Epithelial cell of esophagus (primary cell): ENCODE results near the gene KLHL36.

ENCODE experiments used
- DNase-seq: peaks from one replicate; pipeline ENCODE4 v3.0.0; 2010; ENCODE audit warnings: low read depth
- H3K4me3 ChIP-seq: 2 replicates; pipeline ENCODE4 v1.5.1; 2011; ENCODE audit warnings: mild to moderate bottlenecking, low read length, control low read depth
- TF ChIP-seq, protein P1 (sequence below): IDR thresholded peaks from 2 replicates; pipeline ENCODE4 v1.5.1; 2011; ENCODE audit warnings: low read depth, mild to moderate bottlenecking, low read length, control low read depth, inconsistent platforms; ENCODE audit not compliant: insufficient read depth; ENCODE audit errors: missing control alignments

The KLHL36 gene

DNA sequence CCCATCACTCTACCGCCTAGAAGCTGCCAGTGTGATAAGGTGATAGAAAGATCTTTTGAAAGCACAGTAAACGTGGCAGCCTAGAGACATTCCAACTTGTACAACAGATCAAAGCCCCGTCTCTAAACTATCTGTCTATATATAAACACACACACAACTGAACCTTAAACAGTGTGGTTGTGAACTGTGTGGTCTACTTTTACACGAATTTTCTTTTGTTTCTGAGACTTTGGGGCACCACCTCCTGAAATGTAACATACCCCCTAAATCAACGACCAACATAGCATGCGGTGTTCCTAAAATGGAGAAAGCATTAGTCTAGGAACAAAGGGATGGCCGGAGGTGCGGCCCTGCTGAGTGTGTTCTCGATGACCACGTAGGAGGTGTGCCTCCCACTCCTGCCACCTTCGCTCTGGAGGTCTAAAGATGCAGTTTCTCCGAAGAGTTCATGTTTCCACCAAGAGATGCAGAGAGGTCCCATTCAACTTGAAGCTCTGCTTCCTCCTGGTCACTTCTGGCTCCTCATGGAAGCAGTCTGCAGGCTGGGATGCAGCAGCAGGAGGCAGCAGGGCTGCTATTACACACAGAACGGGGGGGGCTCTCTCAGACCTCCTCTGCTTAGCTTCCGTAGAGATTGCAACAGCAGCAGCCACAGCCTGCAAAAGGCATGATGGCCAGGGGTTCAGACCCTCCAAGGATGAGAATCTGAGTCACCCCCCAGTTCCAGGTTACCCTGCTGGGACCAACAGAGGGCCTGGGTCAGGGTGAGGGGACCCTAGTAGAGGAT, 28.9 kb downstream of the KLHL36 start:
- no peak for DNase-seq
- H3K4me3 ChIP-seq, result no peak overlapping the region
- TF ChIP-seq, protein P1, sequence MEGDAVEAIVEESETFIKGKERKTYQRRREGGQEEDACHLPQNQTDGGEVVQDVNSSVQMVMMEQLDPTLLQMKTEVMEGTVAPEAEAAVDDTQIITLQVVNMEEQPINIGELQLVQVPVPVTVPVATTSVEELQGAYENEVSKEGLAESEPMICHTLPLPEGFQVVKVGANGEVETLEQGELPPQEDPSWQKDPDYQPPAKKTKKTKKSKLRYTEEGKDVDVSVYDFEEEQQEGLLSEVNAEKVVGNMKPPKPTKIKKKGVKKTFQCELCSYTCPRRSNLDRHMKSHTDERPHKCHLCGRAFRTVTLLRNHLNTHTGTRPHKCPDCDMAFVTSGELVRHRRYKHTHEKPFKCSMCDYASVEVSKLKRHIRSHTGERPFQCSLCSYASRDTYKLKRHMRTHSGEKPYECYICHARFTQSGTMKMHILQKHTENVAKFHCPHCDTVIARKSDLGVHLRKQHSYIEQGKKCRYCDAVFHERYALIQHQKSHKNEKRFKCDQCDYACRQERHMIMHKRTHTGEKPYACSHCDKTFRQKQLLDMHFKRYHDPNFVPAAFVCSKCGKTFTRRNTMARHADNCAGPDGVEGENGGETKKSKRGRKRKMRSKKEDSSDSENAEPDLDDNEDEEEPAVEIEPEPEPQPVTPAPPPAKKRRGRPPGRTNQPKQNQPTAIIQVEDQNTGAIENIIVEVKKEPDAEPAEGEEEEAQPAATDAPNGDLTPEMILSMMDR, result no peak

DNA sequence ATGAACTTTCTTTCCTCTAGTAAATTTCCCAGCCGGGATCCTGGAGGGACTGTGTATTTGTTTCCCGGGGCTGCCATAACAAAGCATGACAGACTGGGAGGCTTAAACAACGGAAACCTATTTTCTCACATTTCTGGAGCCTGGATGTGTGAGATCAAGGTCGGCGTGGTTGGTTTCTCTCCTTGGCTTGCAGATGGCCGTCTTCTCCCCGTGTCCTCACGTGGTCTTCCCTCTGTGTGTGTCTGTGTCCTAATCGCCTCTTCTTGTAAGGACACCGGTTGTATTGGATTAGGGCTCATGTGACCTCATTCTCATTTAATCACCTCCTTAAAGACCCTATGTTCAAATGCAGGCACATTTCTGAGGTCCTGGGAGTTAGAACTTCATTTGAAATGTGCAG, 29.5 kb downstream of the KLHL36 start:
- DNase-seq, result no peak
- H3K4me3 ChIP-seq, result no peak overlapping the region
- TF ChIP-seq, protein P1, result no peak

DNA sequence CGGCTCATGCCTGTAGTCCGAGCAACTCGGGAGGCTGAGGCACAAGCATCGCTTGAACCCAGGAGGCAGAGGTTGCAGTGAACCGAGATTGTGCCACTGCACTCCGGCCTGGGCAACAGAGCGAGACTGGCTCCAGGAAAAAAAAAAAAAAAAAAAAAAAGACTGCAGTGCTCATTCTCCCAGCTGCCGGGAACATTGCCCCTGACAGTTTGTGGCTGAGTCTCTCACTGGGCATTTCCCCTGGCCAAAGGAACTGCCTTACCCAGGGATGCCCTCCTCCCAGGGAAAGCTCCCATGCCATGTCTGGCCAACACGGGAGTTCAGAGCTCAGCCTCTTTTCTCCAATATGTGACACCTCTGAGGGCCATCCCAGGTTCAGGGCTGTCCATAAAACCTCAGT, 30.2 kb downstream of the KLHL36 start:
- TF ChIP-seq, protein P1, result no peak
- DNase-seq, result no peak
- H3K4me3 ChIP-seq, result no peak overlapping the region

DNA sequence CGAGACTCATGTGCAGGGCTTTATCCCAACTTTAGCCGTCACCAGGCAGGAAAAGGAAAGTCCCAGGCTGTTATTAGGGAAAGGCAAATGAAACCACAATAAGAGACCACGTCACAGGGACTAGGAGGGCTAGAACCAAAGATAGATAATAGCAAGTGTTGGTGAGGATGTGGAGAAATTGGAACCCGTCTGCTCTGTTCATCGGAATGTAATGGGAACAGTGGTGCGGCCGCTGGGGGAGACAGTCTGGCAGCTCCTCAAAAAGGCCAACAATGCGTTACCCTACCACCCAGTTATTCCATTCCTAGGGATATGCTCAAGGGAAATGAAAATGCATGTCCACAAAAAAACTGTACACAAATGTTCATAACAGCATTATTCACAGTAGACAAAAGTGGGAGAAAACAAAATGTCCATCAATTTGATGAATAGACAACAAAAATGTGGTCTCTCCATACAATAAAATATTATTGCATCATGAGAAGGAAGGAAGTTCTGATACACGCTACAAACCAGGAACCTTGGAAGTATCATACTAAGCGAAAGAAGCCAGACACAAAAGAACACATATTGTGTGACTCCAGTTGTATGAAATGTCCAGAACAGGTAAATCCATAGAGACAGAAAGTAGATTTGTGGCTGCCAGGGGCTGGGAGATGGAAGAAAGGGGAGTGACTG, 32.0 kb downstream of the KLHL36 start:
- no peak for DNase-seq
- TF ChIP-seq, protein P1, result no peak
- no peak overlapping the region for H3K4me3 ChIP-seq

DNA sequence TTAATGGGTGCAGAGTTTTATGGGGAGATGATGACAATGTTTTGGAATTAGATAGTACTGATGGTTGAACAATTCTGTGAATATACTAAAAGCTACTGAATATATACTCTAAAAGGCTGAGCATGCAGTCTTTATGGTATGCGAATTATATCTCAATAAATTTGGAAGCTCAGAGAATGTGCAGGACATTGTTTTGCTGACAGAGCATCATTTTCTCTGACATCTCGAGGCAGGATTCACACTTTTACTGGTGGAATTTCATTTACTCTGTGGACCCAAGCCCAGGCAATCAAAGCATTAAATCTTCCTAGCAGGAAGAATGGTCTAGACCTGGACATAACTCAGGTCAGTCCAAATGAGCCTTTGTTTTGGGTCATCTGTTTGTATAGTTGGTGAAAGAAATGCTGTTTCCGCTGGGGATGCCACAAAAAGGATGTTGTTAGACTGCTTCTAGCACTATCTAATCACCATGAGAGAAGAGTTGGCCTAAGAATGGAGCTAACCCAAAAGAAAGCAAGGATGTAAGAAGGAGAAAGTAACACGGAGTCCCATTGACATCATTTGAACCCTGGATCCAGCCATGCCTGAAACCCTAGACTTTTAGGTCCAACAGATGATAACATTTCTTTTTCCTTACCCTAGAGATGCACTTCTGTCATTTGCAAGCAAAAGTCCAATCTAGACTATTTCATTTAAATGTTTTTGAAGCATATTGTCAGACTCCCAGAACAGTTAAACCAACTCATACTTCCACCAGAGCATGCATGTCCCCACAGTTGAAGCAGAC, 32.7 kb downstream of the KLHL36 start:
- no peak overlapping the region for H3K4me3 ChIP-seq
- TF ChIP-seq, protein P1, result no peak
- no peak for DNase-seq

DNA sequence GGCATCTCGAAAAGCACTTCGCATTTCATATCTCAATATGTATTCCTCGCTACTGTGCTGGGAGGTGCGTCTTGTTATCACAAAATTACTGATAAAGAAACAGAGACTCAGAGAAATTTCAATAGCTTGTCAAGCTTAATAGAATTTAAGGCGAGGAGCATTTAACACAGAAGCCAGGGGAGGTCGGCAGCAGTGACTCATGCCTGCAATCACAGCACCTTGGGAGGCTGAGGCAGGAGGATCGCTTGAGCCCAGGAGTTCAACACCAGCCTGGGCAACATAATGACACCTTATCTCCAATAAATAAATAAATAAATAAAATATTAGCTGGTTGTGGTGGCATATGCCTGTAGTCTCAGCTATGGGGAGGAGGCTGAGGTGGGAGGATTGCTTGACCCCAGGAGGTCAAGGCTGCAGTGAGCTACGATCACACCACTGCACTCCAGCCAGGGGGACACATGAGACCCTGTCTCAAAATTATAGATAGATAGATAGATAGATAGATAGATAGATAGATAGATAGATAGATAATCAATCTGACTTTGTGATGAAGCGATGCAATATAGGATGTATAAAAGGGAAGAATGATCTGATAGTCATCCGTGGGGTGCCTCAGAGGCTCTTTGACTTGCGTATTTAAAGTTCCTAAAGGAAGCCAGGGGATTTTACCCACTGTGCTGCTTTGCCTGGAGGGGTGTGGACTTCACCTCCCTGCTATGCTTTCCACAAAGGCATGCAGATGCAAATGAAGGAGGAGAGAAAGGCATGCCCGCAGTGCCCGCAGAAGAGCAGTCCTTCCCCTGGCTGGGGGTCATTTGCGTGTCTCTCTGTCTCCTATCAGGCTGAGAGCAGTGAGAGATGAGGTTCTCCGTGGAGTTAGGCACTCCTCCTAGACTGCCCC, 35.6 kb downstream of the KLHL36 start:
- DNase-seq, result no peak
- no peak overlapping the region for H3K4me3 ChIP-seq
- TF ChIP-seq, protein P1, result no peak
